HG03442 (cell line): ENCODE measurements around the gene CD69.

ENCODE experiments used
- ATAC-seq: cut with Tn5 transposase; IDR thresholded peaks from one replicate; pipeline ENCODE4 v1.9.1; 2021; ENCODE audit warnings: mild to moderate bottlenecking, moderate library complexity; ENCODE audit not compliant: unreplicated experiment

CD69 gene

DNA sequence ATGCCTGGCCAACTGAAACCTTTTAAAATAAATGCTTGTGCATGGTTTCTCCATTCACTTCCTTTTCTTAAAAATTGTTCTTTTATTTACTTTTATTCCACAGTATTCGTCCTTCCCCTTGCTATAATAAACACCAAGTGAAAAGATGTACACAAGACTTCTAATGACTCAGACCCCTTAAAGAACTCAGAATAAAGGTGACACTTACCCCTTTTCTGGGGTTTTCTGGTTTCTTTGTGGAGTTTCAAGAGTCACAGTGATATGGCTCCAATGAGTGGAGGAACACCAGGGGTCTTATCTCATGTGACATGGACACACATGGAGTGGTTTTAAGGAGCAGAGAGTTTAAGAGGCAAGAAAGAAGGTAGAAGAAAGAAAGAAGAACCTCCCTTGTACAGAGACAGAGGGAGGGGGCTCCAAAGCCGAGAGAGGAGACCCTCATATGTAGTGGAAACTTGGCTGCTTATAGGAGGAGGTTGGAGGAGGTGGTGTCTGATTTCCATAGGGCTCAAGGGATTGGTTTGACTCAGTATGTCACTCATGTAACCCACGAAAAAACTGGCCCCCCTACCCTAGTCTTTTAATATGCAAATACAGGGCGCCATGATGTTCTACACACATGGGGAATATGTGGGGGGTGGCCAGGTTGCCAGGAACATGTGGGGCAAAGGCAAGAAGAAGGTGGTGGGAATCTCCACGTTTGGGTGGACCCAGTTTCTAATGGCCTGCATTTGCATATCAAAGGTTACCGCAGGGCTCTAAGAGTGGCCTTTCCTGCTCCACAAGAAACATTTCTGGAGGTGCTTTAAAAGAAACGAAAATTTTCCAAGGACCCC is 22.1 kb upstream of the CD69 start:
- no peak for ATAC-seq

DNA sequence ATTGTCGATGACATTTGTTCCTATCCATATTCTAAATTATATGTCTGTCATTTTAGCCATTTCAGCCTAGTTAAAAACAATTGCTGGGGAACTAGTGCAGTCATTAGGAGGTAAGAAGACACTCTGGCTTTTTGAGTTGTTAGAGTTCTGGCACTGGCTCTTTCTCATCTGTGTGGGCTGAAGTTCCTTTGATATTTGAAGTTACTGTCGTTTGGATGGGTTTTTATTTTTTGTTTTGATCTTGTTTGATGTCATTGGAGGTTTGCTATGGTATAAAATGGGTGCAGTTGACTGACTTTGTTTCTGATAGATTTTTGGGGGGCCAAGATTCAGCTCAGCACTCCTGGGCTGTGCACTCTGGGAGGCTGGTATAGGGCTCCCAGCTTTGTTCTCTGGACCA is 20.7 kb upstream of the CD69 start:
- no peak for ATAC-seq

DNA sequence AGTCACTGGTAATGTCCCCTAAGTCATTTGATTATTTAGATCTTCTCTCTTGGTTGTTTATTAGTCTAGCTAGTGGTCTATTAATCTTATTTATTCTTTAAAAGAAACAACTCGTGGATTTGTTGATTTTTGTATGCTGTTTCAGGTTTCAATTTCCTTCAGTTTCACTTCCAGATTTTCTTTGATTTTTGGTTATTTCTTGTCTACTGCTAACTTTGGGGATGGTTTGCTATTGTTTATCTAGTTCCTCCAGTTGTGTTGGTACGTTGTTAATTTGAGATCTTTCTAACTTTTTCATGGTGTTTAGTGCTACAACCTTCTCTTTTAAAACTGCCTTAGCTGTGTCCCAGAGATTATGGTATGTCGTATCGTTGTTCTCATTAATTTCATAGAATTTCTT is 18.5 kb upstream of the CD69 start:
- no peak for ATAC-seq

DNA sequence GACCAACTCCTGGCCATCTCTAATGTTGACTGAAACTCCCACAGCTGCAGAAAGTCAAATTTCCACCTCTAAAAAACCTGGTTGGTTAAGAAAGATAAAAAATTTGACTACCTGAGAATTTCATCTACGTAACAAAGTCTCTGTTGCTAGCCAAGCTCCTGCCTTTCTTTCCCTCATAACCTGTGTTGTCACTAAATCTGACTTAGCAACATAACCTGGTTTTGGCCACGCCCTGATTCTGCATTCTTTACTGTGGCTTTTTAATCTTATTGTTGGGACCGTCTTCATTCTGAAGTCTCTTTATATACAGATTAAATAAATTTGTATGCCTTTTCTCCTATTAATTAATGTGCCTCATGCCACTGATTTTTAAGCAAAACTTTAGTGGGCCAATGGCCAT is 16.1 kb upstream of the CD69 start:
- ATAC-seq: no peak

DNA sequence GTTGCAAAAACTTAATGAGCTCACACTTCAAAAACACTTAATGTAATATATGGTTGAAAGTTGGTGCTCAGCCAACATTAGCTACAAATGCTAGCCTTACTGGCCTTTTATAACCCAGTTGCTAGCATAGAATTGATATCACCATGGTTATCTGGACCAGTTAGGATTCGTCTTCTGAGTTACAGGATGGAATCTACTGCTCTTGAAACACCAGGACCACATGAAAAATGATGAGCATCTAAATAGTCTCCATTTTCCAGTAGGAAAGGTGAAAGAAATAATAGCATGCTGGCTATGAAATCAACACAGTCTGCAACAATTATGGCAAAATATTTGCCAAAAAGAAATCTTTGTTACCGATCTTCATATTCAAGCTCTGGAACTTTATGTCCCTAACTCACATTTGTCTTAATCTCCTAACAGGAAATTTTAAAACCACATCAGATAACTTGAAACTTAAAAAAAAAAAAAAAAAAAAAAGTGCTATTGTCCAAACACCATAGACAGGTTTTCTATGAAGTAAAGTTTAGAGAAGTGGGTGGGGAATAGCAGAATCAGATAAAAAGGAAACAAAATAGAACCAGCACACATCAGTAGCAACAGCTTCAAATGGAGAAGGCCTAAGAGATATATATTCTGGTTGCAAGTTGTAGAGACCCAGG is 12.6 kb upstream of the CD69 start:
- no peak for ATAC-seq

DNA sequence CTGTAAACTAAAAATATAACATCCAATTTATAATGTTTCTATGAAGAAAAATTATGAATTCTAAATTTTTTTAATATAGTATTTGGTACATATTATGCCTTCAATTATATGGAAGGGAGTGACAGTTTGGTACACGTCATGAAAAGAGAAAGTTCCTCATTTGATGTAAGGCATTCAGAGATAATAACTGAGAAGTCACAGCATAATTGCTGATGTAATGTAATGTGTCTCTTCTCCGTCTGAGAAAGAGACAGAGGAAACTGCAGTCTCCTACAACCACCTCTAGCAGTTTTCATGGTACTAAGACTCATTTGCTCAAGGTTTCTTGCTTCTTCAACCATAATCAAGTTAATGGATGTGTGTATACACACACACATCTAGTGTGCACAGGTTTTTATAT is 2.3 kb upstream of the CD69 start:
- no peak for ATAC-seq

DNA sequence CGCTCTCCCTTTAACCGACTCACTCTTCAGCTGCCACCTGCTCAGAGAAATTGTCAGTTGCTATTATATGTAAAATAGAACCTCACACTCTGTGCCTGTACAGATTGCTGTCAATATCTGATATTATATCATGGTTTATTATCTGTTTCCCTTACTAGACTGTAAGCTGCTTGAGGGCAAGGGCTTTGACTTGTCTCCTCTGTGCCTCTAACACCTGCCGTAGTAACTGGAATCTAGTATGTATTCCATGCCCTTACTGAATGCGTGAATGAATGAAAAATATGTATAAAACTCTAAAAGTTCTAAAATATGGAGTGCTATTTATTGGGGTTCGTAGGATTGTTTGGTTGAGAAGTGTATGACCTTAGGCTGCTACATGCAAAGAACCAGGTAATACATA is 1.7 kb upstream of the CD69 start:
- no peak for ATAC-seq

DNA sequence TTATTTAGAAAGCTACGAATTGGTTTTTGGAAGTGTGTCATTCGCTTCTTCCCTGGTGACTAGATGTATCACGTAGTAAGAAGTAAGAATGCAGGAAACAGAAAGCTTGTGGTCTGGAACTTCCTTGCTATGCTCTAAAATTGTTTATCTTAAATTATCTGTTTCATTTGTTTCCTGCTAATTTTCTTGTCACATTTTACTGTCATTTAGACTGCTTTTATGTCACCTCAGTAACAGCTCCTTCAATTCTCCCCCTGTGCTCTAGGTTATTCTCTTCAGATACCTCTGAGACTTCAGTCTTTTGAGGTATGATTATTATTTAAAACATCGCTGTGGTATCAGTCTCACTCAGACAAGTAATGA is 699 bp upstream of the CD69 start:
- no peak for ATAC-seq

DNA sequence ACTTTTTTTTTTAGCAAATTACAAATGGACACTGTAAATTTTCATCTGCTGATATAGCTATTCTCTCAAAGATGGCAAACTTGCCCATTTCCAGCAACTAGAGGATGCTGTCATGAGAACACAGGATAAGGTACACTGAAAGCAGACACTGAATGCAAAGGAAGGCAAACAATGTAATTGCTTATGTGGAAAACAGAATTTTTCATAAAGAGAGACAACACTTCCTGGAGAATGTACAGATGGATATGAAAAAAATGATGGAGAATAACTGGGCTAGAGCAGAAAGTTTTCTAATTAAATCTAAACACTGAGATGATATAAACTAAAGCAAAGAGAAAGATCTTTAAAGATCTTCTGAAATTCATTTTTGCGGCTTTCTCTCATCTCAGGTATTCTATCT is 581 bp downstream of the CD69 start:
- no peak for ATAC-seq

DNA sequence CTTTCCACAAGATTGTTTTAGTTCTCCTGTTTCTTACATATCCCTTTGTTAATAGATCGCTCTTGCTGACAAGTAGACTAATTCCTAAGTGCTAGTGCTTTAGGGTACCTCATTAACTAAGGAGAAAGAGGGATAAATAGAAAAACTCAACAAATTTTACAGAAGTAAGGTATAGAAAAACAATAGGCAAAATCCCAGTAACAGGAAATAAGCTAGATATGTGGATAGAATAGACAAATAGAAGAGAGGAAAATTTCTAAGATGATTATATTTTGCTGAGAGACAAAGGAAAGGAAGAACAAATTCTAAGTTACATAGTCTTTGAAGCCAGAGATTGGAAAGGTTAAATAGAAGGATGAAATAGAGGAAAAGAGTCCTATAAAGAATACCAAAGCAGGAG is 1.0 kb downstream of the CD69 start:
- no peak for ATAC-seq

DNA sequence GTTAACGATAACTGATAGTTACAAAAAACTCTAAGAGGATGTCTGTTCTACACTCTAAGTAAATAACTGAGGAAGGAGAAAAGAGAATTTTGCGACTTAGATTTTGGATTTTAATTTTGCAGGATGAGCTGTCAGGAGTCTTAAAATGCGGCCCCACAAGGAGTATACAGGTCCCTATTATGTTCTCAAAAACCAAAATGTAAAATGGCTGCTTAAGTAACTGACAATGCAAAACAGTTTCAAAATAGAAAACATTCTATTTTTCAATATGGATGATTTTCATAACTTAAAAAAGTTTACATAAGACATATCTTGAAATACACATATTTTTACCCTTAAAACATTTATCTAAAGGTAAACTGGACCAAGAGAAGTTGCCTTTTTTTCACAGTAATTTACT is 2.6 kb downstream of the CD69 start:
- no peak for ATAC-seq

DNA sequence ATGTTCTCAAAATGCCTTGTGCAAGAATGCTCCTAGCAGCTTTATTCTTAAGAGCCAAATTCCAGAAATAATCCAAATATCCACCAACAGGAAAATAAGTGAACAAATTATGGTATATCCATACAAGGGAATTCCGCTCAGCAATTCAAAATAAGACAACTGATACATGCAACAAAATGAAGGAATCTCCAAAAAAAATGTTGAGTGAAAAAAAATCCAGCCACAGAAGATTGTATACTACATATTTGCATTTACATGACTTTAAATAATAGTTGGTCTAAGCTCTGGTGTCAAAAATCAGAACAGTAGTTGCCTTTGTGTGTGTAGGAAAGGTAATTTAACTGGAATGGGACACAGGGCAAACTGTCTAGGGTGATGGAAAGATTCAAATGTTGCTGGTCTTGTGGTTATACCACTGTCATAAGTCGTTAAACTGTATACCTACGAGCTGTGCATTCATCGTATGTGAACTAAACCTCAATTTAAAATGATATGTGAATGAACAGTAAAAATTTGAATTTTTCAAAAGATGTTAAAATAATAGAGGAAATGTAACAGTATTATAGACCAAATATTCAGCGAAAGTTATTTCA is 3.2 kb downstream of the CD69 start:
- no peak for ATAC-seq

DNA sequence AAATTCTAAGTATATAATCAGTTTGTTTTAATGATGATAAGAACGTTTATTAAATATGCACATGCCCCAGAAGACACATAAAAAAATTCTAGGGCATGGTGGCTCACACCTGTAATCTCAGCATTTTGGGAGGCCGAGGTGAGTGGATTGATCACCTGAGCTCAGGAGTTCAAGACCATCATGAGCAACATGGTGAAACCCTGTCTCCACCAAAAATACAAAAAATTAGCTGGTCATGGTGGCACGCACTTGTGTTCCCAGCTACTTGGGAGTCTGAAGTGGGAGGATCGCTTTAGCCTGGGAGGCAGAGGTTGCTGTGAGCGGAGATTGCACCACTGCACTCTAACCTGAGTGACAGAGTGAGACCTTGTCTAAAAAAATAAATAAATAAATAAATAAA is 4.0 kb downstream of the CD69 start:
- ATAC-seq: no peak

DNA sequence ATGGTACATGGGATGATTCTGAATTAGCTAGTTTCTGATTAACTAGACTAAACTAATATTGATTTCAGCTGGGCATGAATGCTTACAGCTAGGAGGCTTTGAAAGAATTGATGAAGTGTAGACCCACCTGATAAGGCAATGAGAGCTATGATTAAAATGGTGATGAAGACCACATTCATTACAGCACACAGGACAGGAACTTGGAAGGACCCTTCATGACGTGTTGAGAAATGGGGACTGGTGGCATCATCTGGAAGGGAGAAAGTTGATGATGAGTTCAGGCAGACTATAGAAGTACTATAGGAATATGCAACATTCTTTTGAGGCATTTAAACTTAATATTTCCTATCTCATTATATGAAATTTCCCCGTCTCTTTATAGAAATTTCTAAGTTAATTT is 4.5 kb downstream of the CD69 start:
- no peak for ATAC-seq

DNA sequence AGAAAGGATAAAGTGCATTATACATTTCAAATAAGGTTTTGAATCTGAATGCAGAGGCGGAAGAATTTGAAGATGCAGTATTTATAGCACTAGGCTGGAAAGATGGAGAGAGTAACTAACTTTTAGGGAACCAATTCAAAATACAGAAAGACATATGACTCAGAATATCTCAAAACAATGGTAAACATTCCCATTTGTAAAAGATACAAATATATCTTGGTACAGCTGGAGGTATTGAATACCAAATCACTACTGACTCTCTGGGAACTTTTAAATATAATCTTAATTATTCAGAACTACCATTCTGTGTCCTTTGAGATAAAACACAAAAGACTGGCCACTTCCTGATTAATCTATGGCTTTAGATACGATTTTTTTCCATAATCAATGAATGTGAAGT is 5.1 kb downstream of the CD69 start:
- no peak for ATAC-seq

DNA sequence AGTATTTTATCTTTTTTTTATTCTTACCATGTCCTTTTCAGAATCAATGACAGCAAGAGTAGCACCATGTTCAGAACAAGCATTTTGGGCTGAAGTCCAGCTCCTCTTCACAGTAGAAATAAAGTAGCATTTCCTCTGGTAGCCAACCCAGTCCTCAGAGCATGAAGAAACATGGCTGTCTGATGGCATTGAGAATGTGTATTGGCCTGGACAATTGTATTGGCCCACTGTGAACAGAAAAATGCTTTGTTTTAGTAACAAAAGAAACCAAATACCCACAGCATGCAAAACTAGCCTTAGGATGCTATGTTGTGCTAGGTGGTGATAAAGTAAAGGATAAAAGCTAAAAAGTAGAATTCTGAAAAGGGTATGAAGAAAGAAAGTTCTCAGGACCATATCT is 5.7 kb downstream of the CD69 start:
- no peak for ATAC-seq

DNA sequence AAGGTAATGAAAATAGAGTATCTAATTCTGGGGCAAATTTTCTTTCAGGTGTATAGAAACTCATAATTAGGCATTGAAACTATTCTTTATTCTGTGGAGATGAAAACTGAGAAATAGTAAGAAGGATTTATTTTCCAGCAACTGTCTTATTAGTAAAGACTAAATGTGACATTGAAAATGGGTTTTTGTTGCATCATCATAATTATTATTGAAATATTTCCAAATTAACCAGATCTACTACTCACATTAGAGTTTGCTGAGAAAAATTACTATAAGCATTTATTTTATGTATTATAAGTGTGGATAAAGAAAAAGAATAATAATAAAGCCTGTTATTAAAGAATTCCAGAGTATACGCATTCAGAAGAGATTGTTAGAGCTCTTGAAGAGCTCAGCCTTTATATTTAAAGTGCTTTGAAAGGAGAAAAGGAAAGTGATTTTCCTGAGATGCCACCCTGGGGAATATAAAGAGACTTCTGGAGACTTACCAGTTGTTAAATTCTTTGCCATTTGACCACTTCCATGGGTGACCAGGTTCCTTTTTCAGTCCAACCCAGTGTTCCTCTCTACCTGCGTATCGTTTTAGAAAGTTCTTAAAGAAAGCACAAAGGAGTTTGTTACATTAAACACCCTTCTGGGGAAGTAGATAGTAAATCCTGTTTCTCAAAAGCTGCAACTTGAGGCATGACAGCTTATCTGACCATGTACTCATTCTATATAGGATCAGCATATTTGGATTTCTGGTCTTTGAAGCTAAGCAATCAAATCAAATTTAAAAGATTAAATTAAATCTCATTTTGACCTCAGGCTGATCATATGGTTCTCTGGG is 6.4 kb downstream of the CD69 start:
- ATAC-seq: no peak

DNA sequence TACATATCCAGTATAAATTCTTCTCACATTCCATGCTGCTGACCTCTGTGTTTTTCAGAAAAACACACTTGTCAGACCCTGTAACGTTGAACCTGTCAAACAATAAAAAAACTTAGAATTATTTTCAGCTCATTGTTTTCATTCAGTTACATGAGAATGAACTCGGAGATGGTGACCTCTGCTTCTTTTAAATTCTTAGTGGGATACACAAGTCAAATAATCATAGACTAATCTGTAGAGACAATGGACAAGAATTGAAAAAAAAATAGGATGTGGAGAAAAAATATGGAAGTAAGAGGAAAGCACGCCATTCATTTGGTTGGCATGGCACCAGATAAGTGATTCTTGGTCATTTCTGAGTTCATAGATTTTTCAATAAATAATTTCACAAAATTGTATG is 7.2 kb downstream of the CD69 start:
- ATAC-seq: no peak

DNA sequence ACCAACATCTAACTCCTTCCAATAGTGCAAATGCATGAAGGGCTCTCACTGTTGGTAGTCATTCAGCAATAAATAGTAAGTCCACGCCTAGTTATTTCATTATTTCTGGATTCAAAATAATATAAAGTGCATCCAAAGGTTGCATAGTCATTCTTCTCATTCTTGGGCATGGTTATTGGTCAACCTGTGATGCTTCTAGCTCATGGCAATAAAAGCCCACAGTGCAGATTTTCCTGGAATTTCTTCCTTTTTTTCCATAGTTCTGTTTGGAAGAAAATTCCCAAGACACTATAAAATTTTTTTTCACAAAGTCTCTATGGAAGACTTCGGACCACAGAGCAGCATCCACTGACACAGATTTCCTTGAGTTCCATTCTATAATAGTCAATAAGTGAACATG is 7.6 kb downstream of the CD69 start:
- ATAC-seq: no peak

DNA sequence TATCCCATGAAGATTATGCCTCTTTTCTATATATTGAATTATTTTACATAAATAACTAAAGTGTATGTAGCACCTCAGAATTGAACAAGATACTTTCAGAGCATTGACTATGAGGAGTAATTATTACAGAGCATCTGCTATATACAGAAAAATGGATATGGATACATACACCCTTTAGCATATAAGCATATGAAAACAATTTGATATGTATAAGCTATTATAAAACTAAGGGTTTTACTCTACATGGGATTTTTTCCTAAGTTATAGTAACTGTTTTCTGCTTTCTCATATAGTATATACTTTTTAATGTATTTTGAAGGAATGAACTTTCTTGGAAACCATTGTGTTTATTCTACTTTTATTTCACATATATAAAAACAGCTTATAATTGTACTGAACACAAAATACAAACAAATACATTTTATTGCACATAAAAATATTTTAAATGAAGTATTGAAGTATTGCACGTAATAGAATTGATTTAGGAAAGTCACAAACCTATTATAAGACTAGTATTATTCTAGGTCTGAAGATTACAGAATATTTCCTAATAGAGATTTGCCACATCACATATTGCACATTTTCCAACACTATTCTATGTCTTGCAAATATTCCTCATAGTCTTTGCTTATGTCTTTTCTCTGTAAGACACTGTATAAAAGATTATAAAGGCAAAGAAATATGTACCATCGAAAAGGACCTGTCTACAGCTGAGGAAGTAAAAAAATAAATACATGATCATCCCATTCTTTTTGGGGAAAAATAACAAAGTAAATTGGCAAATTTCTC is 8.4 kb downstream of the CD69 start:
- no peak for ATAC-seq
